Measurements from ENCODE around the gene BAIAP3.

The BAIAP3 gene

GRCh38 chr16:1298406-1298805 is 35.0 kb upstream of the BAIAP3 start:
- in situ Hi-C loops (cut with MboI; ENCODE audit: low sequenced_read_pairs): no loop called here

GRCh38 chr16:1299012-1299867 is 34.2 kb upstream of the BAIAP3 start:
- in situ Hi-C loops (cut with MboI; ENCODE audit: low sequenced_read_pairs): no loop called here

GRCh38 chr16:1299868-1300203 is 33.6 kb upstream of the BAIAP3 start:
- in situ Hi-C loops (cut with MboI; ENCODE audit: low sequenced_read_pairs): no loop called here

GRCh38 chr16:1300664-1301476 is 32.6 kb upstream of the BAIAP3 start:
- in situ Hi-C loops (cut with MboI; ENCODE audit: low sequenced_read_pairs): no loop called here

- in situ Hi-C loops (cut with MboI; ENCODE audit: low sequenced_read_pairs): no loop called here
Measured at GRCh38 chr16:1301562-1301961, 31.9 kb upstream of the BAIAP3 start.

GRCh38 chr16:1305823-1306222 is 27.6 kb upstream of the BAIAP3 start:
- in situ Hi-C loops (cut with MboI; ENCODE audit: low sequenced_read_pairs): no loop called here

GRCh38 chr16:1306334-1306733 is 27.1 kb upstream of the BAIAP3 start:
- in situ Hi-C loops (cut with MboI; ENCODE audit: low sequenced_read_pairs): no loop called here

GRCh38 chr16:1308036-1308976 is 25.1 kb upstream of the BAIAP3 start:
- in situ Hi-C loops (cut with MboI; ENCODE audit: low sequenced_read_pairs): no loop called here

GRCh38 chr16:1308977-1309885 is 24.2 kb upstream of the BAIAP3 start, which contains the start of gene UBE2I:
UBE2I (plus strand) TSS chr16:1309636; CDS start chr16:1314031, 4,395 bp downstream.
- in situ Hi-C loops (cut with MboI; ENCODE audit: low sequenced_read_pairs): no loop called here

- in situ Hi-C loops (cut with MboI; ENCODE audit: low sequenced_read_pairs): no loop called here
Measured at GRCh38 chr16:1309888-1310831, 23.3 kb upstream of the BAIAP3 start.

GRCh38 chr16:1310832-1311200 is 22.6 kb upstream of the BAIAP3 start:
- in situ Hi-C loops (cut with MboI; ENCODE audit: low sequenced_read_pairs): no loop called here

GRCh38 chr16:1311212-1311737 is 22.2 kb upstream of the BAIAP3 start:
- in situ Hi-C loops (cut with MboI; ENCODE audit: low sequenced_read_pairs): no loop called here

- in situ Hi-C loops (cut with MboI; ENCODE audit: low sequenced_read_pairs): no loop called here
Measured at GRCh38 chr16:1311738-1312466, 21.5 kb upstream of the BAIAP3 start.

GRCh38 chr16:1312467-1312816 is 21.0 kb upstream of the BAIAP3 start:
- in situ Hi-C loops (cut with MboI; ENCODE audit: low sequenced_read_pairs): no loop called here

GRCh38 chr16:1312903-1313302 is 20.5 kb upstream of the BAIAP3 start:
- in situ Hi-C loops (cut with MboI; ENCODE audit: low sequenced_read_pairs): no loop called here

GRCh38 chr16:1313721-1314369 is 19.6 kb upstream of the BAIAP3 start:
- in situ Hi-C loops (cut with MboI; ENCODE audit: low sequenced_read_pairs): no loop called here

- in situ Hi-C loops (cut with MboI; ENCODE audit: low sequenced_read_pairs): no loop called here
Measured at GRCh38 chr16:1314399-1315068, 18.9 kb upstream of the BAIAP3 start.

Data from HL-60/S4 treated with phorbol 12-myristate 13-acetate at 8.2 ng/mL for 4 days and 3 days (cell line).